Cardiac fibroblast (primary cell): ENCODE measurements around the gene PRPSAP1.
"Not testable (repeated sequence)": the region's sequence is repeated elsewhere in the genome, so short reads cannot be mapped to it uniquely, and the experiment has no call there.

Experiments
- DNase-seq, 2 donors: peaks; one replicate each; pipeline versions ENCODE4 v3.0.0 to v3.0.0-alpha.2; 2010; ENCODE audit warnings: low read depth in 2 of 2
- H3K4me3 ChIP-seq, 2 donors: replicated peaks in 1 of 2; 1 replicate in 1 of 2; 2 replicates in 1 of 2; pipeline ENCODE4 v1.5.1; 2011; ENCODE audit warnings: low read depth in 2 of 2, low read length in 2 of 2, mild to moderate bottlenecking in 2 of 2, moderate library complexity in 1 of 2
- TF ChIP-seq, protein P1 (sequence below): IDR thresholded peaks from one replicate; pipeline ENCODE4 v1.5.1; 2011; ENCODE audit warnings: low read depth, mild to moderate bottlenecking, low read length, inconsistent platforms

The PRPSAP1 gene

GRCh38 chr17:76366247-76366646 is 12.5 kb upstream of the PRPSAP1 start:
- no peak for DNase-seq
- TF ChIP-seq, protein P1, sequence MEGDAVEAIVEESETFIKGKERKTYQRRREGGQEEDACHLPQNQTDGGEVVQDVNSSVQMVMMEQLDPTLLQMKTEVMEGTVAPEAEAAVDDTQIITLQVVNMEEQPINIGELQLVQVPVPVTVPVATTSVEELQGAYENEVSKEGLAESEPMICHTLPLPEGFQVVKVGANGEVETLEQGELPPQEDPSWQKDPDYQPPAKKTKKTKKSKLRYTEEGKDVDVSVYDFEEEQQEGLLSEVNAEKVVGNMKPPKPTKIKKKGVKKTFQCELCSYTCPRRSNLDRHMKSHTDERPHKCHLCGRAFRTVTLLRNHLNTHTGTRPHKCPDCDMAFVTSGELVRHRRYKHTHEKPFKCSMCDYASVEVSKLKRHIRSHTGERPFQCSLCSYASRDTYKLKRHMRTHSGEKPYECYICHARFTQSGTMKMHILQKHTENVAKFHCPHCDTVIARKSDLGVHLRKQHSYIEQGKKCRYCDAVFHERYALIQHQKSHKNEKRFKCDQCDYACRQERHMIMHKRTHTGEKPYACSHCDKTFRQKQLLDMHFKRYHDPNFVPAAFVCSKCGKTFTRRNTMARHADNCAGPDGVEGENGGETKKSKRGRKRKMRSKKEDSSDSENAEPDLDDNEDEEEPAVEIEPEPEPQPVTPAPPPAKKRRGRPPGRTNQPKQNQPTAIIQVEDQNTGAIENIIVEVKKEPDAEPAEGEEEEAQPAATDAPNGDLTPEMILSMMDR = no peak
- H3K4me3 ChIP-seq = no peak overlapping the region

DNA sequence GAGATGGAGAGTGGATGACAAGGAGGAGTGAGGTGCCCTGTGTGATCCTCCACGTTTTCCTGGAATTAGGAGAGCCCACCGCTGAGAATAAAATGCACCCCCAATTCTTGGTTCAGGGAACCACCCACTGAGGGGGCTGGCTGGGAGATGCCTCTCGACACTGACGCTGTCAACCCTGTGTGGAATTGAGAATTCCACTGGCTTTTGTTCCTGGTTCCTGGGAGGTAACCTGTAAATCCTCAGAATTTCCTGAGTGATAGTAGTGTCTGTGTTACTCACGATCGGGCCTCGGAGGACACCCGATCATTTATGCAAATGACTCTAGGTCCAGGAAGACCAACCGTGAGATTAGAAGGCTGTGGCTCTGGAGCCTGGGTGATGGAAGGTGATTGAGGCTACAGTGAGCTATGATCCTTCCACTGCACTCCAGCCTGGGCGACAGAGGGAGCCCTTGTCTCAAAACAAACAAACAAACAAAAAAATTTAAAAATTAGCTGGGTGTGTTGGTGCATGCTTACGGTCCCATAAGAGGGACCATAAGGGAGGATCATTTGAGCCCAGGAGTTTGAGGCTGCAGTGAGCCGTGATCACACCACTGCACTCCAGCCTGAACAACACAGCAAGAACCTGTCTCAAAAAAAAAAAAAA is 11.7 kb upstream of the PRPSAP1 start:
- TF ChIP-seq, protein P1 = peak; percentile 74
- DNase-seq = peak; percentile 39 to 70
- H3K4me3 ChIP-seq = no peak overlapping the region

GRCh38 chr17:76363107-76363842 is 9.6 kb upstream of the PRPSAP1 start:
- DNase-seq = no peak
- TF ChIP-seq, protein P1 = no peak
- H3K4me3 ChIP-seq = no peak overlapping the region

GRCh38 chr17:76360461-76360860 is 6.7 kb upstream of the PRPSAP1 start:
- H3K4me3 ChIP-seq = no peak overlapping the region
- DNase-seq = no peak
- TF ChIP-seq, protein P1 = no peak

- not testable (repeated sequence) for DNase-seq, H3K4me3 ChIP-seq
Observed at GRCh38 chr17:76359776-76360175, 6.1 kb upstream of the PRPSAP1 start.

- DNase-seq = no peak
- TF ChIP-seq, protein P1 = no peak
- H3K4me3 ChIP-seq = no peak overlapping the region
Observed at GRCh38 chr17:76359375-76359774, 5.7 kb upstream of the PRPSAP1 start.

GRCh38 chr17:76357597-76358158 is 4.0 kb upstream of the PRPSAP1 start:
- TF ChIP-seq, protein P1 = no peak
- no peak for DNase-seq
- no peak overlapping the region for H3K4me3 ChIP-seq
